Fibroblast of skin of abdomen (primary cell): ENCODE data around the gene AKAP6.

Source experiments
- DNase-seq: peaks from one replicate; pipeline ENCODE4 v3.0.0-alpha.2; 2013

AKAP6 gene

DNA sequence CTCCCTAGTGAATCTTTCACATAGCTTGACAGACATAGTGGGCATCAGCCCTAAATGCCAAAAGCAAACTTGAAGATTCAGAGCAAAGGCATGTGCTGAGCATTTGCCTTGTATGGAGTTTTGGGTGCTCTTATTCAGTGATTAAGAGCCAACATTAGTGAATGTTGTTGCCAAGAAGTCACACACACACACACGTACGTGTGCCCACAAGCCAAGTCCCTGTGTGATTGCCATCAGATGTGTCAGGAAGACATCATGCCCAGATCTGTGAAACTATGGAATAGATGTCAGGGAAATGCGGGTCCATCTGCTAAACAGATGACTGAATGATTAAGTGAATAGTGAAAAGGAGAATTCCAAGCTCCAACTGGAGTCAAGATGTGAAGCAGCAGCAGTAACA is 149.0 kb downstream of the AKAP6 start:
- DNase-seq: peak; percentile 89

DNA sequence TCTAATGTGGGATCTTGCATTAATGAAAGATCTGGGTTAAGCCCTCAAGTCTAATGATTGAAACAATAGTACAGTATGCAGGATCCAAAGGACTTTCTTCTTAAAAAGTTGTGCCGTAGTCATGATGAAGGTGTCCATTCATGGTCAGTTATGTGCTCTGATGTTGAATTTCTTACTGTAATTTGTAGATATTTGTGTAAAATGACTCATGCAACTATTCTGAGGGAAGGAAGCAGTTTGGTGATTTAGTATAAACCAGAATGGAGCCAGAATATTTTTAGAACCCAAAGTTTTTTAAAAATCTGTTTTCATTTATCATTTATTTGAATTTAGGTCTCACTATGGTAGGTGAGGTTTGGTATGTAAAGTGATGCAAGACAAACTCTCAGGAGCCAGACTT is 151.2 kb downstream of the AKAP6 start:
- peak; percentile 77 for DNase-seq

DNA sequence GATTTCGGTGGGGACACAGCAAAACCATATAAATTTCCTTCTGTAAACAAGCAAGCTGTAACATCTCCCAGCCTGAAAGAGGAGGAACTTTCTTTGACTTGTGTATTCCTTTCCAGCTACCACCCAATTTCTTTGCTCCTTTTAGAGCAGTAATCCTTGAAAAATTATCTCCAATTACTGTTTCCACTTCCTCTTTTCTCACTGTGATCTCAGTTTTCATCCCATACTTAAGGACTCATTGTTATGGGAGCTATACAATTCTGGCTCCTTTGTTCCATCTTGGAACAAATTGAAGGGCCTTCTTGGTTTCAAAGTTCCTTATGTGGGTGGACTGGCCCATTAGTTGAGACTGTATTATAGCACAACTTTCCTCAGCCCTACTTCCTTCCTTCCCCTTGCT is 152.6 kb downstream of the AKAP6 start:
- DNase-seq: no peak

GRCh38 chr14:32491416-32492016 is 162.4 kb downstream of the AKAP6 start:
- DNase-seq: no peak

GRCh38 chr14:32492457-32492856 is 163.4 kb downstream of the AKAP6 start:
- DNase-seq: no peak

- DNase-seq: peak; percentile 50
Observed at GRCh38 chr14:32494609-32495434, 165.7 kb downstream of the AKAP6 start.

DNA sequence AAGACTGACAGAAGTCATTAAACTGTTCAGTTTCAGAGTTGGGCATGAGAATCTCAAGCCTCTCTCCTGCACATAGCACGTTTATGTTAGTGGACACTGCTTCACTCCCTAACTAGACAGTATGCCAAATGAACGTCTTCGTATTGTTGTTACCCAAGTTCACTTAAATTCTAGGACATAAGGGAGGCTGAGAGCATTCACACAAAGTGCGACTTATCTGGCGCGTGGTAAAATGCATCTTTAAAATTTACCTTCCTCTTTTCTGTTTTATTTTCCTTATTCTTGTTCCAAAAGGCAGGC is 166.3 kb downstream of the AKAP6 start:
- no peak for DNase-seq

DNA sequence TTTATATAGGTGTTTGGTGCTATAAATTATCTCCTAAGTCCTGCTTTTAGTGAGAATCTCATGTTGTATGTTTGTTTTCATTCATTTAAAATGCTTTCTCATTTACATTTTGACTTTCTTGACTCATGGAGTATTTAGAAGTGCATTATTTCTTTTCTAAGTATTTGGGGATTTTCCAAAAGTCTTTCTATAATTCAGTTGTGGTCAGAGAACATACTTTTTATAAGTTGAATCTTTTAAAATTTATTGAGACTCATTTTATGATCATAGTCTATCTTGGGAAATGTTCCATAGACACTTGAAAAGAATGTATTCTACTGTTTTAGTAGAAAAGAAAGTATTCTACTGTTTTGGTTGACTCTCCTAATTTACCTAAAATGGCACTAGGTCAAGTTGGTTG is 168.2 kb downstream of the AKAP6 start:
- peak; percentile 70 for DNase-seq

GRCh38 chr14:32507029-32507984 is 178.2 kb downstream of the AKAP6 start:
- peak; percentile 96 for DNase-seq

DNA sequence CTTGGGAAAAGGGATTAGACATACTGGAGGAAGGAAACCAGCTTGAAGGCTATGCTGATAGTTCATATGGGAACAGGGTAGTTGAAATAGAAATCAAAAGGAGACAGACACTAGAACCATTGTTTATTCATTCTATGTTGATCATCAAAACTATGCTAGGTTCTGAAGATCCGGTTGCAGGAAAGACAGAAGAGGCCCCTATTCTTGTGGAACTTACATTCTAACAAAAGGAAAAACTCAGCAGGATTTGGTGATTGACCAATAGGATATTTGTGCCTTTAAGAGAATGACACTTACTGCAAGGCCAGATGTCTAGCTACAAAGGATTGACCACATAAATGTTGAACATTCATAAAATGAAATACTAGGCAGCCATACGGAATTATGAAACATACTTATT is 179.2 kb downstream of the AKAP6 start:
- DNase-seq: peak; percentile 63

GRCh38 chr14:32509632-32510187 is 180.6 kb downstream of the AKAP6 start:
- peak; percentile 94 for DNase-seq

DNA sequence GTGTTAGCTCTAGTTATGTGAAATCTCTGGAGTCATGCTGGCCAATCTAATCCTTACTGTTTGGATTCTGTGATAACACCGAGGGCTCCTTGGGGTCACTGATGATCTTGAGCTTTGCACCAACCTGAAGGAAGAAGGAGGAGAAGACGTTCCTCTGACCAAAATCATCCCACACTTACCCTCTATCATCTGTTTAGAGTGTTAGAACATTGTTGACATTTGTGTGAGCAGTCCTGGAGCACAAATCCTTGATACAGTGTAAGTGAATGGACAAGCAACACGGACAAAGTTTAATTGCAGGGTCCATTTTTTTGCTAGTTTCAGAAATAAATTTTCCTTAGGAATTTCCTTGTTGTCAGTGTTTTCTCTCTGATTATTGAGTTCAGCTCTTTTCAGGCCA is 181.7 kb downstream of the AKAP6 start:
- no peak for DNase-seq

DNA sequence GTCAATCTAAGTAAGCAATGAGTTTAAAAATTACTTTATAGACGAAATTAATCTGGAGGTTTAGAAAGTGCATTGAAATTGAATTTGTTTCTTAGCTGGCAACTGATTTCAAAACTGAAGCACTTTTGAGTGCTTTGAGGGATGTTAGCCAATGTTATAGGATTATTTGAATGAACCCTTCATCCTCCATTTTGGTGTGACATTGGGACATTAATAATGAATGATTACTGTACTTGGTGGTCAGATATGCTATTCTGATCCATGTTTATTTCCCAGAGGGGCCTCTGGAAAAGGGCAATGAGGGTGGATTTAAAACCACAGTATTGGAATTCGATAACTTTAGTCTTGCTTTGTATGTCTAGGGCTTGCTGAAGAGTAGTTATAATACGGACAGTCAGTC is 183.2 kb downstream of the AKAP6 start:
- DNase-seq: no peak

DNA sequence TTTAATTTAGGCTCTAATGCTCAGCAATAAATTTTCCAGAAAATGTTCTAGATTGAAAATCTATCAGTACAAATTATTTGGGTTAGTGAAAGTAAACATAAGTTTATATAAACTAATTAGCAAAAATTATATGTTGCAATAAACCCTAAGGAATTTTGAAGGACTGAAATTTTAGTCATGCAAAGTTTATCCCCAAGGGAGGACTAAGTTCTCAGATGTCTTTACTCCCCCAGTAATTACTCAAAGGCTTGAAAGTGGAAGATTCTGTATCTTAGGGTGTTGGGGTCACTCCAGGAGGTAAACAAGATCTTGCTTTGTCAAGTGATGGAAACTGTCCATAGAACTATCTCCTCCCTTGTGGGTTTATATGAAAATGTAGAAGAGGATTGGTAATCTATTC is 183.7 kb downstream of the AKAP6 start:
- DNase-seq: peak; percentile 21

- peak; percentile 45 for DNase-seq
Observed at GRCh38 chr14:32513571-32514009, 184.5 kb downstream of the AKAP6 start.

- DNase-seq: no peak
Observed at GRCh38 chr14:32514236-32514635, 185.1 kb downstream of the AKAP6 start.

- DNase-seq: no peak
Observed at GRCh38 chr14:32514681-32515080, 185.6 kb downstream of the AKAP6 start.

DNA sequence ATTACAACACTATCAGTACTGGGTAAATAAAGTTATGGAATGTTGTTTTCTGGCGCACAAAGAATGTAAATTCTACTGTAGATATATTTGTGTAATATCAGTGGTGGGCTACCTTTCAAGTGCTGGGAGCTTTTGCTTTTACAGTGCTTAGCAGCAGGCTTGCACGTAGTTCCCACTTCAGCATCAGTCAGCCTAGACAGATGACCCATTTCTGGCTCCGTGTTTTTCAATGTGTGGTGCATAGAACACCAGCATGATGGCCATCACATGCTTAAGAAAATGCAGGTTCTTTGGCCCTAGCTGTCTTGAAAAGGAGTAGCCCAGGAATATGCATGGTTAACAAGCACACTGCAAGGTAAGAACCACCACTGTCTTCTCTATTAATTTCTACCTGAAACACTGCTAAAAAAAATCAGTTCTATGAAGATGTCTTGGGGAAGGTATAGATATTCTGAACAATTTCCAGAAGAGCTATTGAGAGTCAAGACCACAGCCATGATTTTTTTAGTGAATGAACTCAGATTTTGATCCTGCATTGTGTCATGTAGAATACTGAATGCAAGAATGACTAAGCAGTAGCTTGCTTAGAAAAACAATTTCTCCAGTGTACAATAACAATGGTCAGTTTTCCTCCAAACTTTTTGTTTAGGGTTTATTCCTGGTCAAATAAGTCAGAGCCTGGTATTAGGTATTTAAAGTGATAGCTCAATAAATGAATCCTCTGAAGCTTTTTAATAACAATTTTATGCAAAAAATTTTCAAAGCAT is 195.7 kb downstream of the AKAP6 start:
- no peak for DNase-seq

DNA sequence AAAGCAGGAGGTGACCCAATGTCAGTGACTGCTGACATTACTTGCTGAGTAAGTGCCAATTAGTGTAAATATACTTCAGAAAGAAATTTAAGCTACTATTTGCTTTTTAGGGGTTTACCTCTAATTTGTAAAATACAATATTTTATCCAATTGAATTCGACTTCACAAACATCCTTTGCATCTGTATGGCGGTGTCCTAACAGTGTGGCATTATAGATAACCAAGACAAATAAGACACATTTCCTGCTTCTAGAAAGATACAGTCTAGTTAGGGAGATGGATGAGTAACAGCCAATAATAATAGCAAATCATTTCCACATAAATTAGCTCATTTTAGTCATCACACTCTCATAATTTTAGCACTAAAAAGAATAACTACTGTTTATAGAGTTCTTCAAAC is 196.5 kb downstream of the AKAP6 start:
- DNase-seq: no peak

DNA sequence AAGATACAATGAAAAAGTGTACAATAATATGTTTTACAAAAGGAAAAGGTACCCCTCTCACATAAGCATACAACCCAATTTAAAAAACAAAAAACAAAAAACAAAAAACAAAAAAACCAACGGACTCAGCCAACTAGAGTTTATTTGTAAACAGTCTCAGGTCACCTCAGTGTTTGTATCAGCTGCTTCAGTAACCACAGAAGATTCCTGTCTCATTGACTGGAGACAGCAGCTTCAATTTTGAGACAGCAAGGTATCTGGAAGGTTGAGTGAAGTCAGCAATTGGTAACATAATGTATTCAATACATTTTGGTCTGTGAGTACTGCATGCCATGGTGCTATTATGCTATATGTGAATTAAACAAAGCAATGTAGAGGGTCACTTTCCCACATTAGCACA is 201.7 kb downstream of the AKAP6 start:
- no peak for DNase-seq

GRCh38 chr14:32531942-32532515 is 202.9 kb downstream of the AKAP6 start:
- DNase-seq: no peak

DNA sequence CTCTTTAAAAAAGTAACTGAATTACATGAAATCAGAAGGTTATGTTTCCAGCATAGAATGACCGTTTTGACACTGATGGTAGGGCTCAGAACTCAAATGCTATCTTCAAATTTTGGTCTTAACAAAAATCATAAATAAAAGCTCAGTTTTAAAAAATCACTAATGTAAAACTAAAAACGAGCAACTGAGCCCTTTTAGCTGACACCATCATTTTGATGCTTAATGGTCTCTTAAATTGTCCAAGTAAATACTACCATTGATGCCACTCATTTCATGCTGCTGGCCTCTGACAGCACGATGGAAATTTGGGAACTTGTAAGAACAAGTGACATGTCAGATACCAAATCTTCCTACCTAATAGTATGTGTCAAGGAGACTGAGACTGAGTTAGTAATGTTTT is 205.0 kb downstream of the AKAP6 start:
- no peak for DNase-seq
